Measurements from ENCODE around the gene FAM83D. TPM values are rescaled to one million over a fixed set of nuclear protein-coding genes. Genes with fewer than 3 reads are reported as not detected.
A peak's percentile ranks its signal among the peaks of the same experiment; 100 is the strongest.

Gene FAM83D
- total RNA-seq, 4 donors from 2014 or later: 93.9 to 311 (median 211) TPM

DNA sequence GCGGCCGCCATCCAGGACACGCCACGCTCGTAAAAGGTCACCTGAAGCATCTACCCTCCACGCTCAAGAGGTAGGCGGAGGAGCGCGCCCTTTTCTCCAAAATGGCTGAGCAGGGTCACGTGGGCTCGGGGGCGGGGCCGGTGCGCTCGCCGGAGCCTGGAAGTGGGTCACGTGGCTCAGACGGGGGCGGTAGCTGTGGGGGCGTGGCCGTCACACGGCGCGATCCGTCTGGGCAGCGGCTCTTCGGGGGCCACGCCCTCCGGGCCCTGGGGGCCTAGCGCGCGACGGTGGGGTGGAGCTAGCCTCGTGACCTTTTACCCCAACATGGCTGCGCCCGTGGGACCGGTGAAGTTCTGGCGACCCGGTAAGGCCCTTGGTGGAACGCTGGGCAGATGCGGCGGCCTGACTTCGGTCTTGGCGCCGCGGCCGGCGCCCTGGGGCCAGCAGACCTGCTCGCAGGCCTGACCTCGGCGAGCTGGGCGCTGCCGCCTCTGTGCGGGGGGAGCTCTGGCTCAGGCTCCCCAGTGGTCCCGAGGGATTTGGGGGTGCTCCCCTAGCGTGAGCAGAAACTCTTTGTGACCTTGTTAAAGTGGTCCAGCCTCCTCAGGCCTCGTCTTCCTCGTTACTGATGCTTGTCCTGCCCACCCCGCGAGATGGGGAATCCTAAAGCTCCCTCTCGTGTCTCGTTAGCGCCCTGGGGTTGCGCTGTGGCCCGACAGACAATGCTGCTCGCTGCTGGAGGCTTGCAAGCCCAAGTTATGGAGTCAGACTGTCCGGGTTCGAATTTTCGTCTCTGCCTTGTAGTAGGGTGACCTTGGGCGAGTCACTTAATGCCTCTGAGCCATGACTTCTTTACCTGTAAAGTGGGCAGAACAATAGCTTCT lies 36.1 kb downstream of the FAM83D start, which contains the start of gene DHX35:
Gene DHX35, plus strand, starts transcription at position 301 of the 884 bp plus-strand sequence. Its CDS starts 24 bp downstream, at position 325.
- Histone ChIP-seq H3K27me3 (peaks cover 0 to 2% (median 0%) of the 10 kb centered on the region in 4 donors), H3K4me3 (peak within 1 kb of the TSS; percentile 82 to 99 (median 96)), H3K4me1 (peaks cover 15 to 39% (median 34%) of the 10 kb centered on the region in 4 donors), H3K27ac (replicated peaks in 1 of 4) (peak within 1 kb of the TSS; percentile 91 to 98 (median 98)), H3K36me3 (peaks cover 0 to 11% (median 0%) of the 10 kb centered on the region in 4 donors), H3K9me3 (no peaks in the 10 kb centered on the region)
- intact Hi-C loops (cut with DNase I): no loop called here
- WGBS: no CpG with 5 or more reads among the region's 70 CpGs
- TF ChIP-seq POLR2A (IDR thresholded peaks at IDR 0.05; ENCODE audit: low read depth) (no peak), POLR2AphosphoS5 (IDR thresholded peaks at IDR 0.05) (peak; percentile 91 to 95), EP300 (IDR thresholded peaks at IDR 0.05) (no peak)
- TF ChIP-seq, protein P1, sequence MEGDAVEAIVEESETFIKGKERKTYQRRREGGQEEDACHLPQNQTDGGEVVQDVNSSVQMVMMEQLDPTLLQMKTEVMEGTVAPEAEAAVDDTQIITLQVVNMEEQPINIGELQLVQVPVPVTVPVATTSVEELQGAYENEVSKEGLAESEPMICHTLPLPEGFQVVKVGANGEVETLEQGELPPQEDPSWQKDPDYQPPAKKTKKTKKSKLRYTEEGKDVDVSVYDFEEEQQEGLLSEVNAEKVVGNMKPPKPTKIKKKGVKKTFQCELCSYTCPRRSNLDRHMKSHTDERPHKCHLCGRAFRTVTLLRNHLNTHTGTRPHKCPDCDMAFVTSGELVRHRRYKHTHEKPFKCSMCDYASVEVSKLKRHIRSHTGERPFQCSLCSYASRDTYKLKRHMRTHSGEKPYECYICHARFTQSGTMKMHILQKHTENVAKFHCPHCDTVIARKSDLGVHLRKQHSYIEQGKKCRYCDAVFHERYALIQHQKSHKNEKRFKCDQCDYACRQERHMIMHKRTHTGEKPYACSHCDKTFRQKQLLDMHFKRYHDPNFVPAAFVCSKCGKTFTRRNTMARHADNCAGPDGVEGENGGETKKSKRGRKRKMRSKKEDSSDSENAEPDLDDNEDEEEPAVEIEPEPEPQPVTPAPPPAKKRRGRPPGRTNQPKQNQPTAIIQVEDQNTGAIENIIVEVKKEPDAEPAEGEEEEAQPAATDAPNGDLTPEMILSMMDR (IDR thresholded peaks at IDR 0.05): peak in 2 of 3 experiments; percentile 43 to 48
- peak; percentile 100 for DNase-seq (ENCODE audit: extremely low spot score)

- Histone ChIP-seq H3K4me1 (peaks cover 15 to 46% (median 40%) of the 10 kb centered on the region in 4 donors), H3K9me3 (no peaks in the 10 kb centered on the region), H3K36me3 (peaks cover 0 to 11% (median 0%) of the 10 kb centered on the region in 4 donors), H3K27ac (replicated peaks in 1 of 4) (peak overlapping the region; percentile 91 to 98 (median 98)), H3K4me3 (peak overlapping the region; percentile 82 to 99 (median 96)), H3K27me3 (peaks cover 0 to 2% (median 0%) of the 10 kb centered on the region in 4 donors)
- intact Hi-C loops (cut with DNase I): no loop called here
- DNase-seq (ENCODE audit: extremely low spot score): no peak
- no peak for TF ChIP-seq POLR2AphosphoS5 (IDR thresholded peaks at IDR 0.05)
- TF ChIP-seq EP300 (IDR thresholded peaks at IDR 0.05): no peak
- TF ChIP-seq, protein P1 (IDR thresholded peaks at IDR 0.05): no peak
- no peak for TF ChIP-seq POLR2A (IDR thresholded peaks at IDR 0.05; ENCODE audit: low read depth)
- WGBS: 5% methylated on average over 5 of the region's 5 CpGs
These were observed 36.7 kb downstream of the FAM83D start for GRCh38 chr20:38962928-38963401.

- TF ChIP-seq POLR2AphosphoS5 (IDR thresholded peaks at IDR 0.05): no peak
- TF ChIP-seq POLR2A (IDR thresholded peaks at IDR 0.05; ENCODE audit: low read depth): no peak
- intact Hi-C loops (cut with DNase I): loop anchor here (2.0 kb wide), 1 partner anchor 79 kb away; no protein-coding TSS in a partner anchor
- Histone ChIP-seq H3K36me3 (peaks cover 0 to 11% (median 0%) of the 10 kb centered on the region in 4 donors), H3K4me3 (no peak overlapping the region), H3K9me3 (no peaks in the 10 kb centered on the region), H3K27me3 (peaks cover 0 to 2% (median 0%) of the 10 kb centered on the region in 4 donors), H3K4me1 (peaks cover 15 to 53% (median 48%) of the 10 kb centered on the region in 4 donors), H3K27ac (replicated peaks in 1 of 4) (peak overlapping the region in 3 of 4 donors; percentile 87 to 98 (median 98))
- DNase-seq (ENCODE audit: extremely low spot score): no peak
These were observed 37.5 kb downstream of the FAM83D start for GRCh38 chr20:38963745-38964144.

DNA sequence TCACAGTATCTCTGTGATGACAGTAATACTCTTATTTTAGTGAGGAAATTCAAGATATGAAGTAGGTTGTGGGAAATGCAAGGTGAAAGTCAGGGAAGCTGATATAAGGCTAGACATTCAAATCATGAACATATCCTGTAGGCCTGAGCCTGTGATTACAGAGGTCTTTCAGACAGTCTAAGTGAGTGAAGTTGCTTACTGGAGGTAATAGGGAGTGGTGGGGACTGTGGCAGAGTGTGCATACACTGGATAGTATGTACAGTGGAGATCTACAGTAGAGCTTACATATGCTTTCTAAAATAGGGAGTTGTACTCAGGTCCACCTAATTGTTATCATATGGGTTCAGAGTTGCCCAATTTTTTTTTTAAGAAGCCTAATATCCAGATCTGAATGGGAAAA lies 39.0 kb downstream of the FAM83D start:
- intact Hi-C loops (cut with DNase I): loop anchor here (2.0 kb wide), 1 partner anchor 78 kb away; no protein-coding TSS in a partner anchor
- no peak for DNase-seq (ENCODE audit: extremely low spot score)
- Histone ChIP-seq H3K4me1 (peaks cover 20 to 67% (median 61%) of the 10 kb centered on the region in 4 donors), H3K36me3 (peaks cover 0 to 19% (median 9%) of the 10 kb centered on the region in 4 donors), H3K4me3 (no peak overlapping the region), H3K27ac (replicated peaks in 1 of 4) (peak overlapping the region; percentile 14 to 98 (median 85)), H3K27me3 (peaks cover 0 to 2% (median 0%) of the 10 kb centered on the region in 4 donors), H3K9me3 (no peaks in the 10 kb centered on the region)
- TF ChIP-seq EP300 (IDR thresholded peaks at IDR 0.05) (no peak), POLR2AphosphoS5 (IDR thresholded peaks at IDR 0.05) (no peak), POLR2A (IDR thresholded peaks at IDR 0.05; ENCODE audit: low read depth) (no peak)
- TF ChIP-seq, protein P1 (IDR thresholded peaks at IDR 0.05): no peak

DNA sequence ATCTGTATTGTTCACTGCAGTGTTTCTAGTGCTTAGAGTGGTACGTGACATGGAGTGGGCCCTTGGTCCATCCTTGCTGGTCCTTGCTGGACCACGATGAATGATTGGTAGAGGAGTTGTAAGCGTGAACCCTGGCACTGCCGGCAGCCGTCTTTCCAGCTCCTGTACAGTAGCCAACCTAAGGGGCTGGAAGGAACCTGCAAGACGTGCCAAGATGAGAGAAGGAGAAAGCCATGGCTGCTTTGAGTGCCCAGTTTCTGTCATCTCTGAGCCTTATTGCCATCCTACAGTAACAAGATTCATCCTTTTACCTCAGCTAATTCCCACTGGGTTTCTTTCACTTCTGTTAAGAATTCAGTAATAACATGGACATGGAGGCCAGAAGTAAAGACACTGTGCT lies 41.9 kb downstream of the FAM83D start:
- Histone ChIP-seq H3K4me3 (no peak overlapping the region), H3K9me3 (no peaks in the 10 kb centered on the region), H3K27me3 (no peaks in the 10 kb centered on the region), H3K27ac (replicated peaks in 1 of 4) (peak overlapping the region; percentile 79 to 98 (median 85)), H3K36me3 (peaks cover 0 to 38% (median 20%) of the 10 kb centered on the region in 4 donors), H3K4me1 (peaks cover 10 to 62% (median 57%) of the 10 kb centered on the region in 4 donors)
- peak in 1 of 2 donors; percentile 40 for TF ChIP-seq POLR2AphosphoS5 (IDR thresholded peaks at IDR 0.05)
- no peak for TF ChIP-seq POLR2A (IDR thresholded peaks at IDR 0.05; ENCODE audit: low read depth)
- TF ChIP-seq, protein P1 (IDR thresholded peaks at IDR 0.05): no peak
- no peak for TF ChIP-seq EP300 (IDR thresholded peaks at IDR 0.05)
- 53% methylated on average over 6 of the region's 6 CpGs for WGBS
- intact Hi-C loops (cut with DNase I): no loop called here
- no peak for DNase-seq (ENCODE audit: extremely low spot score)

Data from esophagus muscularis mucosa (tissue), 4 donors.